NOMO-1 (cell line): ENCODE measurements around the gene BZW2.

ENCODE experiments used
- DNase-seq, 2 experiments: peaks; one replicate each; lab custom pipeline; 2025; ENCODE audit not compliant: unreplicated experiment in 2 of 2; lab: John Stamatoyannopoulos, UW

BZW2 gene

GRCh38 chr7:16744518-16745250 lies 98.7 kb downstream of the BZW2 start:
- DNase-seq: peak; percentile 37 to 46

GRCh38 chr7:16745645-16746044 lies 99.7 kb downstream of the BZW2 start:
- no peak for DNase-seq

GRCh38 chr7:16747102-16747501 lies 101.1 kb downstream of the BZW2 start:
- DNase-seq: no peak

GRCh38 chr7:16753102-16753931 lies 107.3 kb downstream of the BZW2 start, which contains the start of gene TSPAN13:
Gene TSPAN13 (plus strand): TSS chr7:16753755. CDS start chr7:16753968, 213 bp downstream.
- DNase-seq: peak; percentile 79 to 91

GRCh38 chr7:16753932-16754855 lies 108.2 kb downstream of the BZW2 start:
- DNase-seq: peak in 1 of 2 experiments; percentile 27

- DNase-seq: peak in 1 of 2 experiments; percentile 14
Measured at GRCh38 chr7:16754856-16755317, 108.9 kb downstream of the BZW2 start.

- DNase-seq: no peak
Measured at GRCh38 chr7:16755397-16755796, 109.4 kb downstream of the BZW2 start.
